ENCODE data around the gene SLC41A1. TPM values are rescaled to one million over a fixed set of nuclear protein-coding genes. Genes with fewer than 3 reads are reported as not detected.

The SLC41A1 gene
- total and polyA plus RNA-seq, 9 of the 15 experiments (the other 6 are each of a cell fraction or from before 2014, with no cell fraction given), result 4.1 to 29.3 (median 11.4) TPM

- TF ChIP-seq CREB3L1 (IDR thresholded peaks at IDR 0.05; ENCODE audit: borderline replicate concordance, low read depth) (peak; percentile 38; the same call in 1 of the 2 replicates), FUS (optimal IDR thresholded peaks at IDR 0.05; ENCODE audit: low read depth, low read length) (peak; percentile 83), ATF4 (CRISPR knock-in tag; IDR thresholded peaks at IDR 0.05) (peak; percentile 37; the same call in 1 of the 2 replicates)
Measured at GRCh38 chr1:205749234-205750137, 63.5 kb downstream of the SLC41A1 start (continued).

- Histone ChIP-seq H3K9me1 (ENCODE audit: control insufficient read depth, insufficient read depth, low read length) (no peaks in the 10 kb centered on the region), H3K4me2 (ENCODE audit: insufficient read depth, low read length) (peak overlapping the region; percentile 99), H3K4me1 (replicated peaks in 1 of 2; ENCODE audit: control insufficient read depth in 2 of 2, insufficient read depth in 2 of 2, low read length in 2 of 2) (peaks cover 8 to 27% of the 10 kb centered on the region in 2 experiments; a peak in 4 of 5 replicates), H3K9me3 (replicated peaks; ENCODE audit: control insufficient read depth, insufficient read depth, low read depth, low read length) (no peaks in the 10 kb centered on the region), H4K20me1 (replicated peaks; ENCODE audit: control insufficient read depth, insufficient read depth, low read length) (peaks cover 36% of the 10 kb centered on the region), H3K79me2 (ENCODE audit: control insufficient read depth, insufficient read depth, low read length) (peaks cover 63% of the 10 kb centered on the region), H2AFZ (ENCODE audit: low read depth, low read length) (peak overlapping the region; percentile 71), H3K9ac (ENCODE audit: insufficient read depth in 1 of 2, low read depth in 2 of 2, low read length in 2 of 2) (peak overlapping the region; percentile 90 to 97), H3K27ac (ENCODE audit: extremely low read depth, low read depth, low read length) (peak overlapping the region; percentile 96), H3K27me3 (ENCODE audit: control insufficient read depth in 2 of 2, insufficient read depth in 2 of 2, low read length in 2 of 2) (no peaks in the 10 kb centered on the region), H3K36me3 (ENCODE audit: control insufficient read depth, insufficient read depth, low read length) (peaks cover 47% of the 10 kb centered on the region), H3K4me3 (peak overlapping the region; percentile 71)
- FAIRE-seq (peak; percentile 56), DNase-seq (ENCODE audit: extremely low read depth in 1 of 4, low spot score in 3 of 4) (peak; percentile 23 to 76 (median 35)), ATAC-seq (peak; percentile 37)
- intact Hi-C loops (cut with micrococcal nuclease) (no loop called here), in situ Hi-C loops (cut with MboI) (no loop called here)
- WGBS (ENCODE audit: insufficient coverage, low coverage, missing lambda C conversion rate), result 1% methylated on average over 25 of the region's 25 CpGs
- ChIA-PET POLR2A (interaction anchor here (0.6 to 2.2 kb wide), 25 partner anchors 10 to 707 kb away, joined by 3 to 44 read pairs (median 5); partner anchors contain the start of gene RAB29), CTCF (ENCODE audit: low intra/inter-chr PET ratio) (no interaction called here)
- TSS peak; percentile 32 for BruUV-seq (replicated peaks)
- peak; percentile 63 for TF ChIP-seq ASH1L (IDR thresholded peaks at IDR 0.05; ENCODE audit: borderline replicate concordance, low read depth, partially characterized antibody)
- TF ChIP-seq ZNF79 (CRISPR knock-in tag; IDR thresholded peaks at IDR 0.05; ENCODE audit: low read depth), result no peak
- no peak for TF ChIP-seq RFX7 (CRISPR knock-in tag; IDR thresholded peaks at IDR 0.05)
- peak; percentile 96 for TF ChIP-seq CHD2 (IDR thresholded peaks at IDR 0.05; ENCODE audit: low read depth, low read length)
- TF ChIP-seq NBN (IDR thresholded peaks at IDR 0.05; ENCODE audit: low read depth), result no peak
- peak; percentile 31 to 98; a peak in 2 of 4 replicates for TF ChIP-seq FOXK2 (conservative IDR thresholded peaks at IDR 0.05 in 1 of 2, IDR thresholded peaks at IDR 0.05 in 1 of 2; ENCODE audit: low read depth in 2 of 2)
- TF ChIP-seq BCLAF1 (IDR thresholded peaks at IDR 0.05; ENCODE audit: borderline replicate concordance in 1 of 2, control insufficient read depth in 1 of 2, low read depth in 2 of 2, low read length in 1 of 2), result peak in 1 of 2 experiments; percentile 80; a peak in 1 of 4 replicates
- no peak for TF ChIP-seq JUNB (CRISPR knock-in tag; conservative IDR thresholded peaks at IDR 0.05)
Measured at GRCh38 chr1:205748403-205749233, 64.4 kb downstream of the SLC41A1 start.

Measured in K562 (cell line).